Colon (tissue), 2 donors: Measurements from ENCODE around the gene ZNF281.

Experiments used
- FAIRE-seq: peaks from 2 replicates; lab custom pipeline; 2012; peaks lifted over from hg19 to GRCh38; lab: Jason Lieb, UNC
- donor health status: control.
- donor health status: control.

The ZNF281 gene, protein sequence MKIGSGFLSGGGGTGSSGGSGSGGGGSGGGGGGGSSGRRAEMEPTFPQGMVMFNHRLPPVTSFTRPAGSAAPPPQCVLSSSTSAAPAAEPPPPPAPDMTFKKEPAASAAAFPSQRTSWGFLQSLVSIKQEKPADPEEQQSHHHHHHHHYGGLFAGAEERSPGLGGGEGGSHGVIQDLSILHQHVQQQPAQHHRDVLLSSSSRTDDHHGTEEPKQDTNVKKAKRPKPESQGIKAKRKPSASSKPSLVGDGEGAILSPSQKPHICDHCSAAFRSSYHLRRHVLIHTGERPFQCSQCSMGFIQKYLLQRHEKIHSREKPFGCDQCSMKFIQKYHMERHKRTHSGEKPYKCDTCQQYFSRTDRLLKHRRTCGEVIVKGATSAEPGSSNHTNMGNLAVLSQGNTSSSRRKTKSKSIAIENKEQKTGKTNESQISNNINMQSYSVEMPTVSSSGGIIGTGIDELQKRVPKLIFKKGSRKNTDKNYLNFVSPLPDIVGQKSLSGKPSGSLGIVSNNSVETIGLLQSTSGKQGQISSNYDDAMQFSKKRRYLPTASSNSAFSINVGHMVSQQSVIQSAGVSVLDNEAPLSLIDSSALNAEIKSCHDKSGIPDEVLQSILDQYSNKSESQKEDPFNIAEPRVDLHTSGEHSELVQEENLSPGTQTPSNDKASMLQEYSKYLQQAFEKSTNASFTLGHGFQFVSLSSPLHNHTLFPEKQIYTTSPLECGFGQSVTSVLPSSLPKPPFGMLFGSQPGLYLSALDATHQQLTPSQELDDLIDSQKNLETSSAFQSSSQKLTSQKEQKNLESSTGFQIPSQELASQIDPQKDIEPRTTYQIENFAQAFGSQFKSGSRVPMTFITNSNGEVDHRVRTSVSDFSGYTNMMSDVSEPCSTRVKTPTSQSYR

DNA sequence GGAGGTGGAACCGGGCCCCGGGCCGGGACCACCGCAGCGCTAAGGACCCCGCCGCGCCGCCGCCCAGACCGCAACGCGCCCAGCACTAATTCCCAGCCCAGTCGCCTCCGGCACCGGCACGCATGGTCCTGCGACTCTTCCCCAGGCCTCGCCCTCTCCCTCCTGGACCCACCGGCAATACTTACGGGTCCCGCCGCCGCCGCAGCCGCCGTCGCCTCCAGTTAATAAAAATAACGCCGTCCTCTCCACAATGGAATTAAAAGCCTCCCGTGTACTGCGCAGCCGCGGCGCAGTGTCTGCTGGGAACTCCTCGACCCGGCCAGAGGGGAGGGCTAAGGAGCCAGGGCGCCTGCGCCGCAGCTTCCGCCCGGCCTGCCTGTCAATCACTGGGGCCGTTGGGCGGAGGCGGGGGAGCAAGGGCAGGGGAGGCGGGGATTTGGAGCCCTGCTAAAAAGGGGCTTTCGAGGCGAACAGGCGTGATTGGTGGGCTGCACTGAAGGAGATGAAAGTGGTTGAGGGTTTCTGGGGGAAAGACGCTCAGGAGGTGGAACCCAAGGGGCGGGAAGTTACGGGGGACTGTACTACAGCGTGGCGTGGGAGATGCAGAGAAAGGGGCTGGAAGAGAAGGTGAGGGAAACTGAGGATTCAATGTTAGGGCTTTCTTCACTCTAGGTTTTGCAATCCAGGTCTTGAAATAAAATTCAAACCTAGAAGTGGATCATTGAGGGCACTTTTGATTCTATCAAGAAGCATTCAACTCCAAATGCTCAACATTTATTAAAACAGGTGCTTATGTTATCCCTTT, at the start of gene ZNF281:
TSS of gene ZNF281 (minus strand) at position 276 of the 805 bp plus-strand sequence. CDS start 331 bp downstream, outside the sequence.
- no peak for FAIRE-seq

DNA sequence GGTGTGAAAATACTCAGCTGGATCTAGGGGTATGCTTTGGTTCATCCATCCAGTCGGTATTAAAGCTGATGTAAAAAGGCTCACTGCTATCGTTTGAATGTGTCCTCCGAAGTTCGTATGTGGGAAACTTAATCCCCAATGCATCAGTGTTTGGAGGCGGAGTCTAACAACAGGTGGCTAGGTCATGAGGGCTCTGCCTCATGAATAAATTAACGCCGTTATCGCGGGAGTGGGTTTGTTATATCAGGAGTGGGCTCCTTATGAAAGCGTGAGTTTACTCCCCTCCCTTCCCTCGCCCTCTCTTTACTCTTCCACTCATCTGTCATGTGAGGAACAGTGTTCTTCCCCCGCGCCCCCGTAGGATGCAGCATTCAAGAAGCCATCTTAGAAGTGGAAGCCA, 48.9 kb upstream of the ZNF281 start:
- no peak for FAIRE-seq

DNA sequence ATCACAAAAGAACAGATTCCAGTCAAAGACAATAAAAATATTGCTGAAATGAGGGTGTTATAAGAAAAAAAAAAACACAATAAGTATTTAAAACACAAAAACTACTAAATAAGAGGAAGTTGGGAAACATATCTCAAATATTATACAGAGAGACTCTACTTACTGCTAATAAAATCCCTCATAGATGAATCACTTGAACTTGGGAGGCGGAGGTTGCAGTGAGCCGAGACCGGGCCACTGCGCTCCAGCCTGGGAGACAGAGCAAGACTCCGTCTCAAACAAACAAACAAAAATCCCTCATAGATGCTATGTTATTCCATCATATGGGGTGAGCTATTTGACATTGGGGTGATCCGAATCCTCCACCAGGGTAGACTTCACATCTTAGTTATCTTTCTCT, 48.0 kb upstream of the ZNF281 start:
- no peak for FAIRE-seq

DNA sequence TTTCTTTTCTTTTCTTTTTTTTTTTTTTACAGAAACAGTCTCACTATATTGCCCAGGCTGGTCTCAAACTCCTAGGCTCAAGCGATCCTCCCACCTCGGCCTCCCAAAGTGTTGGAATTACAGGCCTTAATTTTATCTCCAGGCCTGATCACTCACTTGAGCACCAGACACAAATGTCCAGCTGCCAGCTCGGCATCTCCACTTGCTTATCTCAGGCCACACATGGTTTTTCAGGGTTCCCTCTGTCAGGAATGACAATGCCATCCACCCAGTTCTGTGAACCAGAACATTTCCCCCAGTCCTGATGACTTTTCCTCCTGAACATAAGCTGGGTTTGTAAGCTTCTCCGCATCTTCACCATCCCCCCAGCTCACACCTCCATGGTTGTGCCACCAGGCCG, 44.6 kb upstream of the ZNF281 start:
- FAIRE-seq: no peak

DNA sequence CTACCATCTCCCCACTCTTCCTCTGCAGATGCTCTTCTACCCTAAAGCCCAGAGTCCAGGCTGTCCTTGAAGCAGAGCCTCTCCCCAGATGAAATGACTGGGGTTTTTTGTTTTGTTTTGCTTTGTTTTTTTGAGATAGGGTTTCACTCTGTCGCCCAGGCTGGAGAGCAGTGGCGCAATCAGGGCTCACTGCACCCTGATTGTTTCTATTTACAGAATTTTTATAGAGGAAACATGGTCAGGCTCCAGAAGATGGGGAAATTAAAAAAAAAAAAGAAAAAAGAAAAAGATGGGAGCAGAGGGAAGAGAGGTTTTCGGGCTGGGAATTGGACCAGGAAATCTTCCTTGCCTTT, 43.7 kb upstream of the ZNF281 start:
- no peak for FAIRE-seq

DNA sequence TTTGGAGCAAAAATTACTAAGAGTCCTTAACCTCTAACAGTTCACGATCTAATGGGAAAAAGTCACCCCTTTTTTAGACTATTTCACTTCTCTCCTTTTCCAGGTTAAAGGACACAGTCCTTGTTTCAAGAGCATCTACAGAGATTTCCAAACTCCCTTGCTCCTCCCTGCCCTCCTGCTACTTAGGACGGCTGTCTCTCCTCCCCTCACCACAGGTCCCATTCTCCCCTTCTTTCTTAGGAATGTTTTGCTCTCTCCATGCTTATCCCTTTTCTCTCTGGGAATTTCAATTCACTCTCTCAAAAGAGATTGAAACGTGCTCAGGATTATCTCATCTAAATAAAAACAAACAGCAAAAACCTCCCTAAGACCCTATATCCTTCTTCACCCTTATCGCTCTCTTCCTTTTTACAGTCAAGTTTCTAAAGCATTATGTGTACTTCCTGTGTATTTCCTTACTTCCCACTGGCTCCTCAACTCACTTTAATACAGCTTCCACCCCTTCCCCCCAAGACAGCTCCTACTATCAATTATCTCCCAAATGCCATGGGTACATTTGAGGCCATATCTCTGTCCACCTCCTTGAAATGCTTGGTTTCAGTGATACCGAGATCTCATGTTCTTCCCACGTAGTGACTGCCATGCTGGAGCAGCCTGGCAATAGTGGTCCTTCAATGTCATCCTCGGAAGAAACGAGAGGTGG, 43.2 kb upstream of the ZNF281 start:
- FAIRE-seq: no peak

DNA sequence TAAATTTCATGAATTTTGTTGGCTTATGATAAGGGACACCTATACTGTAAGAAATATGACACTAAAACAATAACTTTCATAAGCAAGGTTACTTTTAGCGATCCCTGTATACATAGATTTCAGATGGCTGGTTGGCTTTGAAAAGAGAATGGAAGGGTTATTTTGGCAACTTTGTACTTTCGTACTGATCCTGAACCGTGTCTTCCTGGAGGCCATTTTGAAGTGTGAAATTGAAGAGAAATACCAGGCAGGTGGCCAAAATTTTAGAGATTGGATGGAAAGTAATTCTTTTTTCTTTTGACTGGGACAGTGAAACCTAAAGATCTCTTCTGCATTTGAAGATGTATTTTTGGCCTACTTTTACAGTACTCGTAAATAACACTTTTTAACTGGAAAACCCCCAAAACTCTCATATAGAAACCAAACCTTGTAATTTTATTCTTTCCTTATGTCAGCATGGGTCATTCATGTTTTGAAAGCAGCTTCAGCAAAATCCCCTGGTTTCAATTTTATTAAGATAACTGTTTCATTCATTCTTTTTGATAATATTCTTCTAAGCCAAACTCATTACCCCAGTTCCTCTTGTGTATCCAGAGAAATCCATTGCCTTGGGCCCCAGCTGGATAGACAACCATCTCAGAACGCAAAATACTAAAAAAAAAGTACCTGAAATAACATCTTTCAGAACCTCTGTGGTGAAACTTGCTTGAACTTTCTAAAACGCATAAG, 38.4 kb upstream of the ZNF281 start:
- FAIRE-seq: no peak

DNA sequence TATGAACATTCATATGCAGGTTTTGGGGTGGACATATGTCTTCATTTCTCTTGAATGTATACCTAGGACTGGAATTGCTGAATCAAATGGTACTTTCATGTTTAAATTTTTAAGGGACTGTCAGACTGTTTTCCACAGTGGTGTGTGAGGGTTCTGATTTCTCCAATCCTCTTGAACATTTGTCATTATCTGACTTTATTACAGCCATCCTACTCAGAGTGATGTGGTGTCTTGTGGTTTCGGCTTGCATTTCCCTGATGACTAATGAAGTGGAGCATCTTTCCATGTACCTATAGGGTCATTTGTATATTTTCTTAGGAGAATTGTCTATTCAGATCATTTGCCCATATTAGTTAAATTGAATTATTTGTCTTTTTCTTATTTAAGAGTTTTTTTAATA, 35.4 kb upstream of the ZNF281 start:
- no peak for FAIRE-seq

DNA sequence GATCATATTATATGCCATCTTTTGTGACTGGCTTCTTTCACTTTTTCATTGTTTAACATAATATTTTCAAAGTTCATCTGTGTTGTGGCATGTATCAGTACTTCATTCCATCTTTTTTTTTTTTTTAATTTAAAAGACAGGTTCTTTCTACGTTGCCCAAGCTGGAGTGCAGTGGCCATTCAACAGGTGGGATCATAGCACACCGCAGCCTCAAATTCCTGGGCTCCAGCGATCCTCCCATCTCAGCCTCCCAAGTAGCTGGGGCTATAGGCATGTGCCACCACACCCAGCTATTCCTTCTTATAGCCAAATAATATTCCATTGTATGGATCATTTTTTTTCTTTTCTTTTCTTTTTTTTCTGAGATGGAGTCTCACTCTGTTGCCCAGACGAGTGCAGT, 34.6 kb upstream of the ZNF281 start:
- FAIRE-seq: no peak

DNA sequence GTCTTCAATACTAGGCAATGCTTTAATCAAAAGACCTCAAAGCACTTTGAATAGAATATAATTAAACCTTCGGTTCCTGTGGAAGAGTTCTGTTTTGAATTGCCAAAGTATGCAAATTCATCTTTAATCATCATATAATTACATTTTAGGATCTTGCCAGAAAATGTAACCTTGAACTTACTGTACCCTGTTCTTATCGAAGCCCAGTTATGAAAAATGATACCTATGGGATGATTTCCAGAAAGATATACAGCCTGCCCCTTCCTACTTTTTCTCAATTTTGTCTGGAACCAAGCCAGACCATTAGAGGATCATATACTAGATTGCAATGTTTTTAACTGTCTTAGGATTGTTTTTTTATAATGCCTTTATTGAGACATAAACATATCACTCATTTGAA, 34.0 kb upstream of the ZNF281 start:
- FAIRE-seq: no peak

DNA sequence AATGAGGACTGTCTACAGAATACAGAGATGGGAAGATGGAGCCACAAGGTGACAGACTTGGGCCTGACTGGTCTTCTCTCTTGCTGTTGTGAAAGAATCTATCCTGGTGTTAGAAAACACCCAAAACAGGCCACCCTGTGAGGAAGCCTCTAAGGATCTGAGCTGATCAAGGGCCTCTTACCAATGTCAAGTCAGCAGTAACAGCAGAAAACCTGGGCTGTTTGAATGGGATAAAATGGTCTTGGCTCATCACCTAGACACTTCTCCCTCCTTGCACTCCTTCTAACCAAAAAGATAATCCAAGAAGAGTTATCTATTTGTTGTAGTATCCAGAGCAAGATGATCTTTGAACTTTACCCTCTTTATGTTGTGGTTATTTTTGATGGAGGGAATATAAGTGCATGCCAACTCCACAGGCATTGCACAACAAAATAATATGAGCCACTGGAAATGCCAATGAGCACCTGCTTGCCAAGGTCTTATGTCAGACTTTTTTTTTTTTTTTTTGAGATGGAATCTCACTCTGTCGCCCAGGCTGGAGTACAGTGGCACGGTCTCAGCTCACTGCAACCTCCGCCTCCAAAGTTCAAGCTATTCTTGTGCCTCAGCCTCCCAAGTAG, 32.8 kb upstream of the ZNF281 start:
- no peak for FAIRE-seq

DNA sequence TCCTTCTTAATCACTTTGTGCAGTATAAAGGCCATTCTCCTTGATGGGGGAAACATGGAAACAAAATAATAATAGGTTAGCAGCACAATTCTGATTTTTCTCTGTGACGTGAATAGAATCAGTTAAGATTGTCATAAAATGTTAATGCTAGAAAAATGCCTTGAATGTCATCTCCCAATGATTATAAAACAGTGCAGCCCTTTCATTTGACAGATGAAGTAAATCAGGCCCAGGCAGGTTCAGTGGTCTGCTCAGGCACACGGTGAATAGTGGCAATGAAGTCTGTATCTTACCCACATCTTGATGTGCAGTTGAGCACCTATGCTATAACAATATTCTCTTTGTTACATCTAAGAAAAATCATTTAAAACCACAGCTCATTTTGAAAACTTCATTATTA, 32.2 kb upstream of the ZNF281 start:
- no peak for FAIRE-seq

DNA sequence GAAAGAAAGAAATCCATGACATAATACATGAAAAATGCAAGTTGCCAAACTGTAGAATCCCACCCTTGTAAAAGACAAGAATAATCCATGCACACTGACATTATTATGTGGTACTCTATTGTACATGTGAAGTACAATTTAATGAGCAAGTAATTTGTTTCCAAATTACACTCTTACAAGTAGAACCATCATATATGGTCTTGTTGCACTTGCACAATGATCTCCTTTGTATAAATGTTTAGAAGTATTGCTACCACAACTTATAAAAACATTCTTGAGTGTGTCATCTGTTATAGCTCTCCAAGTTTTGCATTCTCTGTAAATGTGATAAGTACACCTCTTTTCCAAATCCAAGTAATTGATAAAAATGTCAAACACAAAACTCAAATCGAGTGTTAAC, 29.1 kb upstream of the ZNF281 start:
- no peak for FAIRE-seq

DNA sequence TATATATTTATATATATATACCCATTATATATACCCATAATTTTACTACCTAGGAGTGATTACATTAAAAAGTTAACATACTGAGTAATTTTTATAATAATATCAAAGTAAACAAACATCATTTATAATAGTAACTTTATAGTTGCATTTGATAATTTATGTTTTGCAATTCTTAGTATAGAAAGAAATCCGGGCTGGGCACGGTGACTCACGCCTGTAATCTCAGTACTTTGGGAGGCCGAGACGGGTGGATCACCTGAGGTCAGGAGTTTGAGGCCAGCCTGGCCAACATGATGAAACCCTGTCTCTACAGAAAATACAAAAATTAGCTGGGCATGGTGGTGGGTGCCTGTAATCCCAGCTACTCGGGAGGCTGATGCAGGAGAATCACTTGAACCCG, 28.6 kb upstream of the ZNF281 start:
- peak; percentile 21 for FAIRE-seq

DNA sequence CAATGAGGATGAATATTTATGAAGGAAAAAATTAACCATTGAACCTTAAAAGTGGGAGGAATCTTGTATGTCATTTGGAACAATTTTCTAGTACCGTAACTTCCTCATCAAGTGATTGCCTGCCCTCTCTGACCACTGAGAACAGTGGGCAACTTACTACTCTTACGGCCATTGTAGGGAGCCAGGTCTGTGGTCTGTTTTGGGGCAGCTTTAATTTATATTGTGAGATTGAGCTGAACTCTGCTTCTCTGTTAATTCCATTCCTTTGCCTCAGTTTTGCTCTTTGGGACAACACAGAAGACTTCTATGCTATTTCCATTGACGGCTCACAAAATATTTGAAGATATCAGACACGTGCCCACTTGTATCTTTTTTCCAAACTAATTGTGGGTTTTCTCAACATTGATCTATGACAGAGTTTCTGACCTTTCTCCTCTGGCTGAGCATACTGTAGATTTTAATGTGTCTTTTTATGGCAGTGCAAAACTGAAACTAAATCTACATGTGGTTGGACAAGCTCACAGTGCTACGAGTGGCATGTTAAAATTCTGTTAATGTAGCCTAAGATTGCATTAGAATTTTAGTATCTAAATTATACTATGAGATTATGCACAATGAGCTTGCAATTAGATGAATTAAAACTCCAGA, 27.8 kb upstream of the ZNF281 start:
- FAIRE-seq: no peak

DNA sequence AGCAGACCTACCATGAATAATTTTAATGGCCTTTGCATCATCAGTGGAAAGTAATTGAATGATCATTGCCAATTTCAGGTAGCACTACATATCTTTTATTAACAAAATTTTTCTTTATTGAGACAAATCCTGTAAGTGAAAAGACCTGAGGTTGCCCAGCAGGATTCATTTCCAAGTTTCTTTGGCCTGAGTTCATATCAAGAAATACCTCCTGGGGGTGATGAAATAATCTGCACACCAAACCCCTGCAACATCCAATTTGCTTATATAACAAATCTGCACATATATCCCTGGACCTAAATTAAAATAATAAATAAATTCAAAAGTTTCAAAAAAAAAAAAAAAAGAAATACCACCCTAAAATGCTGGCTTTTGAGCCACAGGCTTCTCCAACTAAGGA, 27.3 kb upstream of the ZNF281 start:
- FAIRE-seq: no peak

DNA sequence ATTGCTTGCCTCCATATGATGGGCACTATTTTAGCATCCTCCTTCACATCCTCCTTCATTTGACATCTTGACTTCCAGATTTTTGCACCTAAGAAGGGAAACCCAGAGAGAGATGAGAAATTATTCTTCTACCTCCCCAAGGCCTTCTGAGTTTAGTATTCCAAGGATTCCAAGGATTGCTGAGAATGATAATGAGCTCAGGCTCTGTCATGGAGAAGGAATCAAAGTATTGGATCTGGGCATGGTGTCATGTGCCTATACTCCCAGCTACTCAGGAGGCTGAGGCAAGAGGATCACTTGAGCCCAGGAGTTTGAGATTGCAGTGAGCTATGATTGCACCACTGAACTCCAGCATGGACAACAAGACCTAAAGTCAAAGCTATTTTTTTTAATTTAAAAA, 26.6 kb upstream of the ZNF281 start:
- no peak for FAIRE-seq

DNA sequence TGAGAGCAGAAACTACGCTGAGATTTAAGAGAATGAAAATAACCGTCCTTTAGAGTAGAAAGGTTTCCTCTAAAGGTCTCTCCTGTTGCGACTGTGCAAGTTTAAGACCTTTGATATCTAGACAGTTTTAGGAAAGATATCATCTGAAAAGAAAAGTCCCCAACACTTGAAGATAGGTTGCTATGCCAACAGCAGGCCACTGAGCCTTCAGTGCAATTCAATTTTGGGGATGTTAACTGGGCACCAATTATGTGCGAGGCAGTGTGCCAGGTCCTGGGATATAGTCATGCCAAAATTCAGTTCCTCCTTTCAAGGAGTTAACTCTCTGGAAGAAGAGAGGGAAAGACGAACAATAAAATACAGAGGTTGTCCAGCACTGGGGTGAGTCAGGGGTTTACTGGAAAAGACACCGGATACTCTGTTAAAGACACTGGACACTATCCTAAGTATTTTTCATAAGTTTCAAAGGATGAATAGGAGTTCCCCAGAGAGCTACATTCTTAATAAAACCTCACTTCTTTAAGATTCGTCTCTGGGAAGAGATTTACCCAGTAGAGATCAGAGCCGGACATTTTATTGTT, 25.5 kb upstream of the ZNF281 start:
- no peak for FAIRE-seq

DNA sequence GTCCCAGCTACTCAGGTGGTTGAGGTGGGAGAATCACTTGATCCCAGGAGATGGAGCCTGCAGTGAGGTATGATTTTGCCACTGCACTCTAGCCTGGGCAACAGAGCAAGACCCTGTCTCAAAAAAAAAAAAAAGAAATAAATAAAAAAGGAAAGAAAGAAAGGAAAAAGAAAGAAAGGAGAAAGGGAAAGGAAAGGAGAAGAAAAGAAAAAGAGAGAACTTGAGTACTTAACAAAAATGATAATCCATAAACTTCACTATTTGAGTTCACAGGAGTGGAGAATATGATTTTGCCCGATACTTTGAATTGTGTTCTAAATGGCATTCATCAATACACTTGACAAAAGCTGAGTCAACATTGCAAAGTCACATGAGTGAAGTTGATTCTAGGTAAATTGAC, 23.8 kb upstream of the ZNF281 start:
- FAIRE-seq: no peak

DNA sequence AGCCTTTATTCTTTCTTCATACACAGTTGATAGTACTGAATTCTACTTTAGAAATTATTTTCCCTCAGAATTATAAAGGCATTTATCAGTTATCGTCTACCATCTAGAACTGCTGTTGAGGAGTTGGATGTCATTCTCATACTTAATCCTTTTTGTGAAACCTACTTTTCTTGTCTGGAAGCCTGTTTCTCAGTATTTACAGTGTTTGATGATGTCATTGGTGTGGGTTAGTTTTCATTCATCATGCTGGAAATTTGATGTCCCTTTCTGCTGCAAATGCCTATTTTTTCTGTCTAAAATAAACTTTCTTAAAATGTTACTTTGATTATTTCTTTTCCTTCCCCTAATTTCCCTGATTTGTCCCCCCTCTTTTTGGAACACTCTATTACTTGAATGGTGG, 22.8 kb upstream of the ZNF281 start:
- no peak for FAIRE-seq
